C4-2B (cell line): Measurements from ENCODE around the gene PRKCA.

Source experiments
- ZFX ChIP-seq: fragments of 450-650 bp; IDR thresholded peaks from 2 replicates; pipeline ENCODE4 v1.6.1; 2017
- TF ChIP-seq, protein P1 (sequence below): fragments of 450-650 bp; conservative IDR thresholded peaks from 2 replicates; pipeline ENCODE4 v1.5.1; 2017; ENCODE audit warnings: mild to moderate bottlenecking

DNA sequence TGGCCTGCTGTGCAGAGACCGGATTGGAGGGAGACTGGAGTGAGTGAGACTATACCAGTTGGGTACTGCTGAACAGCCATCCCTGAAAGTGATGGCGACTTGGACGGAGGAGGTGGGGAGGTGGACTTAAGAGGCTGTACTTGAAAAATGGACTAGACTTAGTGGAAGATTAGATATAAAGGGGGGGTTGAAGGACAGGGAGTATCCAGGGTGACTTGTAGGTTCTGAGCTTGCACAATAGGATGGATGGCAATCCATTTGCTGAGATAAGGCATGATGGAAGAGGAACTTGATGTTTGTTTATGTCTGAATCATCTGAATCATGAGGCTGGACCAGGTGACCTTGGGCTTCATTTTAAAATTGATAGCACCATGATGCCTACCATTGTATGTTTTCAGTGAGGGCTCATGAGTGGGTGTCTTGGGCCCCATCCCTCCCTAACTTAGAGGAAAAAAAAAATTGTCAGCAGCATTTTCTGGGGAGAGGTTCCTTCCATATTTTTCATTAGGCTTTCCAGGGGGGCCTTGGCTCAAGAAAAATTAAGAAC lies 41.2 kb downstream of the PRKCA start:
- TF ChIP-seq, protein P1, sequence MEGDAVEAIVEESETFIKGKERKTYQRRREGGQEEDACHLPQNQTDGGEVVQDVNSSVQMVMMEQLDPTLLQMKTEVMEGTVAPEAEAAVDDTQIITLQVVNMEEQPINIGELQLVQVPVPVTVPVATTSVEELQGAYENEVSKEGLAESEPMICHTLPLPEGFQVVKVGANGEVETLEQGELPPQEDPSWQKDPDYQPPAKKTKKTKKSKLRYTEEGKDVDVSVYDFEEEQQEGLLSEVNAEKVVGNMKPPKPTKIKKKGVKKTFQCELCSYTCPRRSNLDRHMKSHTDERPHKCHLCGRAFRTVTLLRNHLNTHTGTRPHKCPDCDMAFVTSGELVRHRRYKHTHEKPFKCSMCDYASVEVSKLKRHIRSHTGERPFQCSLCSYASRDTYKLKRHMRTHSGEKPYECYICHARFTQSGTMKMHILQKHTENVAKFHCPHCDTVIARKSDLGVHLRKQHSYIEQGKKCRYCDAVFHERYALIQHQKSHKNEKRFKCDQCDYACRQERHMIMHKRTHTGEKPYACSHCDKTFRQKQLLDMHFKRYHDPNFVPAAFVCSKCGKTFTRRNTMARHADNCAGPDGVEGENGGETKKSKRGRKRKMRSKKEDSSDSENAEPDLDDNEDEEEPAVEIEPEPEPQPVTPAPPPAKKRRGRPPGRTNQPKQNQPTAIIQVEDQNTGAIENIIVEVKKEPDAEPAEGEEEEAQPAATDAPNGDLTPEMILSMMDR: no peak
- no peak for TF ChIP-seq ZFX
